ENCODE results near the gene NEUROD2. TPM values are rescaled to one million over a fixed set of nuclear protein-coding genes. Genes with fewer than 3 reads are reported as not detected.

Gene NEUROD2
- total RNA-seq, 1 experiment from 2014 or later, result not detected

GRCh38 chr17:39596543-39597267 lies 11.0 kb downstream of the NEUROD2 start:
- H3K27me3 ChIP-seq (replicated peaks; ENCODE audit: control insufficient read depth, insufficient read depth, low read length), result peaks cover 8% of the 10 kb centered on the region
- Mint-ChIP-seq H3K36me3 (ENCODE audit: insufficient read depth, unreplicated experiment) (no peaks in the 10 kb centered on the region), H3K4me3 (ENCODE audit: unreplicated experiment) (no peak overlapping the region), H3K9me3 (ENCODE audit: unreplicated experiment) (peaks cover 12% of the 10 kb centered on the region), H3K27me3 (ENCODE audit: insufficient read depth, unreplicated experiment) (peaks cover 55% of the 10 kb centered on the region), H3K4me1 (ENCODE audit: low read depth, unreplicated experiment) (peaks cover 7% of the 10 kb centered on the region), H3K27ac (ENCODE audit: unreplicated experiment) (no peak overlapping the region)
- H3K36me3 ChIP-seq (ENCODE audit: control insufficient read depth, insufficient read depth, low read length), result no peaks in the 10 kb centered on the region
- CTCF ChIA-PET, result no interaction called here
- H3K4me3 ChIP-seq (ENCODE audit: low read depth, low read length), result no peak overlapping the region
- intact Hi-C loops (cut with micrococcal nuclease; ENCODE audit: unreplicated experiment), result no loop called here
- DNase-seq, result no peak
- POLR2A ChIA-PET, result no interaction called here
- no TSS peak for BruUV-seq (replicated peaks)
- TF ChIP-seq CTCF (IDR thresholded peaks at IDR 0.05; ENCODE audit: insufficient read depth in 1 of 2, low read depth in 1 of 2, low read length in 1 of 2, severe bottlenecking in 1 of 2, unreplicated experiment in 1 of 2), result no peak
- H3K4me1 ChIP-seq, result no peaks in the 10 kb centered on the region; the same call in 1 of the 2 replicates
- no peaks in the 10 kb centered on the region for H3K9me3 ChIP-seq

- POLR2A ChIA-PET, result no interaction called here
- H3K36me3 ChIP-seq (ENCODE audit: control insufficient read depth, insufficient read depth, low read length), result no peaks in the 10 kb centered on the region
- TF ChIP-seq CTCF (IDR thresholded peaks at IDR 0.05; ENCODE audit: insufficient read depth in 1 of 2, low read depth in 1 of 2, low read length in 1 of 2, severe bottlenecking in 1 of 2, unreplicated experiment in 1 of 2), result no peak
- no peak overlapping the region for H3K27ac Mint-ChIP-seq (ENCODE audit: unreplicated experiment)
- H3K9me3 ChIP-seq, result no peaks in the 10 kb centered on the region
- H3K9me3 Mint-ChIP-seq (ENCODE audit: unreplicated experiment), result peaks cover 12% of the 10 kb centered on the region
- H3K4me3 ChIP-seq (ENCODE audit: low read depth, low read length), result no peak overlapping the region
- no peak overlapping the region for H3K4me3 Mint-ChIP-seq (ENCODE audit: unreplicated experiment)
- H3K36me3 Mint-ChIP-seq (ENCODE audit: insufficient read depth, unreplicated experiment), result no peaks in the 10 kb centered on the region
- CTCF ChIA-PET, result no interaction called here
- intact Hi-C loops (cut with micrococcal nuclease; ENCODE audit: unreplicated experiment), result no loop called here
- H3K27me3 ChIP-seq (replicated peaks; ENCODE audit: control insufficient read depth, insufficient read depth, low read length), result peaks cover 8% of the 10 kb centered on the region
- peaks cover 7% of the 10 kb centered on the region for H3K4me1 Mint-ChIP-seq (ENCODE audit: low read depth, unreplicated experiment)
- H3K4me1 ChIP-seq, result no peaks in the 10 kb centered on the region; the same call in 1 of the 2 replicates
- DNase-seq, result no peak
- peaks cover 49% of the 10 kb centered on the region for H3K27me3 Mint-ChIP-seq (ENCODE audit: insufficient read depth, unreplicated experiment)
- no TSS peak for BruUV-seq (replicated peaks)
Measured at GRCh38 chr17:39595928-39596510, 11.7 kb downstream of the NEUROD2 start.

DNA sequence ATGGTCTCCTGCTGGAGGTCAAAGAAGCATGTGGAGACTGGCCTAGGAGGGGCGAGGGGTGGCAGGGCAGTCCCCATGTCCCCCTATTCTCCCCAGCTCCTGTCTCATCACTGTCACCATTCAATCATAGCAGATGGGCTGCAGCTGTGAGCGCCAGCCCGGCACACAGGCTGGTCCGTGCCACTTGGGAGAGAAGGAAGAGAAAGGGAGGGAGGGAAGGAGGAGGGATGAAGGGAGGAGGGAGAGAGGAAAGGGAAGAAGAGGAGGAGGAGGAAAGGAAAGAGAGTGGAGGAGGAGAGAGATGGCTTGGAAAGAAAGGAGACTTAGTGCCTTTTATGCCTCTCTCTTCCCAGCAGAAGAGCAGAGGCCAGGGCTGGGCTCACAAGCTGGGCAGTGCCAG lies 12.4 kb downstream of the NEUROD2 start:
- Mint-ChIP-seq H3K27me3 (ENCODE audit: insufficient read depth, unreplicated experiment) (peaks cover 47% of the 10 kb centered on the region), H3K4me3 (ENCODE audit: unreplicated experiment) (no peak overlapping the region), H3K4me1 (ENCODE audit: low read depth, unreplicated experiment) (peaks cover 7% of the 10 kb centered on the region), H3K27ac (ENCODE audit: unreplicated experiment) (no peak overlapping the region), H3K9me3 (ENCODE audit: unreplicated experiment) (peaks cover 12% of the 10 kb centered on the region), H3K36me3 (ENCODE audit: insufficient read depth, unreplicated experiment) (no peaks in the 10 kb centered on the region)
- intact Hi-C loops (cut with micrococcal nuclease; ENCODE audit: unreplicated experiment), result no loop called here
- TF ChIP-seq CTCF (IDR thresholded peaks at IDR 0.05; ENCODE audit: insufficient read depth in 1 of 2, low read depth in 1 of 2, low read length in 1 of 2, severe bottlenecking in 1 of 2, unreplicated experiment in 1 of 2), result no peak
- no peak overlapping the region for H3K4me3 ChIP-seq (ENCODE audit: low read depth, low read length)
- H3K4me1 ChIP-seq, result no peaks in the 10 kb centered on the region; the same call in 1 of the 2 replicates
- H3K27me3 ChIP-seq (replicated peaks; ENCODE audit: control insufficient read depth, insufficient read depth, low read length), result peaks cover 7% of the 10 kb centered on the region
- BruUV-seq (replicated peaks), result no TSS peak
- ChIA-PET CTCF (no interaction called here), POLR2A (no interaction called here)
- H3K36me3 ChIP-seq (ENCODE audit: control insufficient read depth, insufficient read depth, low read length), result no peaks in the 10 kb centered on the region
- DNase-seq, result no peak
- no peaks in the 10 kb centered on the region for H3K9me3 ChIP-seq
